GM04503 (cell line): Measurements from ENCODE around the gene RGMB.

Experiments
- DNase-seq: peaks from one replicate; pipeline ENCODE4 v3.0.0-alpha.2; 2012; ENCODE audit warnings: low read depth

Gene RGMB

DNA sequence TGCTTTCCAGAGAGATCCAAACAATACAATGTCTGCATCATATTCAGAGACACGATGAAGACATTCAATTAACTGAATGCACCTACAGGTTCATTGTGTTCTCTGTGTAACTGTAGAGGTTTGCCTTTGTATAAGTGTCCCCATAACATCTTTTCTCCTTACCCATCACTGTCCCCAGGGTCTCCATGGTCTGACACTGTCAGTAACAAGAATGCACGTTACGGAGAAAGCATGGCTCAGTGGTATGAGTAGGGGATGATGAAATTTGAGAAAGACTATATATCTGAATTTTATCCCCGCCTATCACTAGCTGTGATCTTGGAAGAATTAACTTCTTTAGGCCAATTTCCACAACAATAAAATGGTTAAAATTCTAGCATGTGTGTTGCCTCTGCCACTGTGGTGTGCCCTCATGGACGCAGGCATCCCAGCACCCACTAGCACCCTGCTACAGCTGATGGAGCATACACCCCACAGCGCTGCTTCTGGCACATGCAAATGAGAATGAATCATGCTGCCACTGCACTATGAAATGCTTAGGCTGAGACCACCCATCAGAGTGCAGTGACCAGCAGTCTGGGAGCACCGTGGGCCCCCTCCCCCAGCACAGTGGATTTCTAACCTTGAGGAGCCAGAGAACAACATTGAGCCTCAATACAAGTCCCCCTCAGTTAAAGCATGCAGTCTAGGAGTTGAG is 54.3 kb downstream of the RGMB start:
- no peak for DNase-seq

DNA sequence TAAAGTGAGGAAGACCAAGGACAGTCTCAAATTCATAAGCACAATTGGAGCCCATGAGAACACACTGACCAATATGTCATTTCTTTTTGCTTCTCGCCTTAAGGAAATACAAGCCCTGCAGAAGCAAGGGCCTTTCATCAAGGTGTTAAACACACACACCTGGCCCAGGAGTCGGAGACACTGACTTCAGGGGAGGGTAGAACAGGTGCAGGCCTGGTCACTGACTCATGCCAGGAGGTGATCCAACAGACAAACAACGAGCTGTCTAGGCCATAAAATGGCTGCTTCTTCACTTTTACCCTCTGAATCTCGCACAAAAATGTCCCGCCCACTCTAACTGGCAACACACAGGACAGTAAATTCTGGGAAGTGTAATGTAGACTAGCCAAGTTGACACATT is 62.7 kb downstream of the RGMB start:
- DNase-seq = no peak

DNA sequence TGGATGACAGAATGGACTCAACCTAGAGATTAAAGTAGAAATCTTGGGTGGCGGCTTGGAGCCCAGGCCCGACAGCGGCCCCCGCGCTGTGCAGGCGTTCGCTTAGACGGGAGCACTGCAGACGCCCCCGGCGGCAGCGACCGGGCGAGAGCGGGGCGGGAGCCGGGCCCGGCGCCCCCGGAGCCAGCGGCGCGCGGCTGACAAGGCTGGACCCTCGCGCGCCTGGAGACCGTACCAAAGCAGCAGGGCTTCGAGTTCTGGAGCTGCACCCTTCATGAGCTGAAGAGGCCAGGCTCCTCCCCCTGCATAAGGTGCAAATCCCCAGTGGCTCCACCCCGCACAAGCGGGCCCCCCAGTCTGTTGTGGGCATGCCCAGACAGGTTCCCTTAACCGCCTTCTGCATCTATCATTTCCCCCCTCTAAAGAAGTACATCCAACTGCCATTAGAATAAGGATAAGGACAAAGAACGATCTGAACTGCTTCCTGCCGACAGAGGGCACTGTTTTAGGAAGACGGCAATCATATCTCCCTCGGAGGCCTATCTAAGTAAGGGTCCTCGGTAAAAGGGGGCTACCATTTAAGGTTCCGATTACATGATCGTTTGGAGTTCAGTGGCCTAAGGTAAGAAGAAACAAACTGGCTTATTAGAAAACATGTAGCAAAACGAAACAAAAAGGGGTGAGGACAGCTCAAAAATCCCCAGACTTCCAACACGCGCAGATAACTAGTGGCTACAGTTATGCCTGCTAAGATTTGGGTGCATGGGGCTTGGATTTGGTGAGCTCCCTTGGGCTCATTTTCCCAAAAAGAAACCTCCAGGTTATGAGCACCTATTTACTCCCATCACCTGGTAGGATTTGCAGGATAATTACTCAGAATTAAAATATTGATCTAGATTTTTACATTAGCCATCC is 66.3 kb downstream of the RGMB start:
- DNase-seq = no peak

DNA sequence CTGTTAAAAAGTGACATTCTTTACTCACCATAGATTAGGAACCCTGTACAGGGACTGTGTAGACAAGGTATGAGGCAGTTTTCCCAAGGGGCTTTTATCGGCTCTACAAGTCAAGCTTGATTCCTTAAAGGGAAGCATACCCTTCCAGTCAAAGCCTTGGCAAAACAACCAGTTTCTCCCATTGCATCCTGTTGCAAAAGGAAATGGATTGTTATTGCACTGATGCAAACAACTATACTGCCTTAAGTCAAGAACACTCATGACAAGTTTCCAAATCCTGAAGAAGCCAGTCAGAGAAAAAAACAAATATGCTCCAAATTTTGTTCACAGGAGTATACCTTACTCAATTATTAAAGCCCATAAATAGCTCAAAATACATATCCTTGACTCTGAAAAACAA is 67.5 kb downstream of the RGMB start:
- no peak for DNase-seq

DNA sequence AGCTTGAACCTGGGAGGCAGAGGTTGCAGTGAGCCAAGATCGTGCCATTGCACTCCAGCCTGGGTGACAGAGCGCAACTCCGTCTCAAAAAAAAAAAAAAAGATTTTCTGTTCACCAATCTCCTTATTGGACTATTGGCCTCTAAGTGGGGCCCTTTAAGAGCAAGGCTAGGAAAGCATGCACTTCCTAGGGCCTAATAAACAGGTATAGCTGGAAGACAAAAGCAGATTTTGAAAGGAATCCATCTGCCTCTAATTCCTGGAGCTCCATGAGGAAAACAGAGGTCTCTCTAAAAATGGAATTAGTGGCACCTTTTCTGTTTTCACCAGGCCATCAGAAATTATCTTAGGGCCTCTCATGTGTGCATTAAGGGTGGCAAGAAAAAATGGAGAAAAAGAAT is 70.0 kb downstream of the RGMB start:
- no peak for DNase-seq

DNA sequence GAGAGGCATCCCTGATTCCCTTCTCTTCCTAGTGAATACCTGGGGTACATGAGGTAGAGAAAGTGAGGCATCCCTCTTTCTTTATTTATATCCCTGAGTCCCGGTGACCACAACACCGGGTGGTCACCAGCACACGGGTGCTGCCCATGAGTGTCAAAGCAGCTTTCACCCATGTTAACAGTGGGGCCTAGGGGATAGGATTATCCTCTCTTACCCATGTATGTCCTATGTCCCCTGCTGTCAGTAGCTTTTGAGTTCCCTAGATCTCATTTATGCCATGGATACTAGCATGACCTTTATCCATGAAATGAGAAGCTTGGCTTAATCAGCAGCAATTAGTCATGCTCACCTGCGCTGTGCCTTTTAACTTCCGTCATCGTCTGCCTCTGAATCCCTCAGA is 71.4 kb downstream of the RGMB start:
- no peak for DNase-seq

DNA sequence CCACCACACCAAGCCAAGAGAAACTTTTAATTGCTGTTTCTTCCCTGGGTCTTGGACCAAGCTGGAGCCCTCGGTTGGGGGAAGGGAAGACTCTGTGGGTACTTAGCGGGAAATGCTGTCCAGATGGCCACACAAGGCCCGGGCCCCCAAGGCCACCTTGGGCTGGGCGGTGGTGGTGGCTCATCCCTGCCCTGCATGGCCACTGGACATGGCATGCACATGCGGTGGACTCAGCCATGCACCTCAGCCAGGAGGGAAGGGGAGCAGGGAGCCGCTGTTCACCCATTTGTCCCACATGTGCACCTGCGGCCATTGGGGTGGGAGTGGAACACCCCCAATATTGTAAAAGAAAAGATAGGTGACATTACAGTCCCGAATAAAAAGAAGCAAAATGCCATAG is 72.4 kb downstream of the RGMB start:
- DNase-seq = no peak
